IPS-NIHi7 (cell line): ENCODE results near the gene N4BP3.
"Not testable (repeated sequence)": the region's sequence is repeated elsewhere in the genome, so short reads cannot be mapped to it uniquely, and the experiment has no call there.

ENCODE experiments used
- DNase-seq: peaks from one replicate; pipeline ENCODE4 v3.0.0; 2012; ENCODE audit warnings: mixed read lengths; ENCODE audit errors: extremely low spot score

Gene N4BP3, protein sequence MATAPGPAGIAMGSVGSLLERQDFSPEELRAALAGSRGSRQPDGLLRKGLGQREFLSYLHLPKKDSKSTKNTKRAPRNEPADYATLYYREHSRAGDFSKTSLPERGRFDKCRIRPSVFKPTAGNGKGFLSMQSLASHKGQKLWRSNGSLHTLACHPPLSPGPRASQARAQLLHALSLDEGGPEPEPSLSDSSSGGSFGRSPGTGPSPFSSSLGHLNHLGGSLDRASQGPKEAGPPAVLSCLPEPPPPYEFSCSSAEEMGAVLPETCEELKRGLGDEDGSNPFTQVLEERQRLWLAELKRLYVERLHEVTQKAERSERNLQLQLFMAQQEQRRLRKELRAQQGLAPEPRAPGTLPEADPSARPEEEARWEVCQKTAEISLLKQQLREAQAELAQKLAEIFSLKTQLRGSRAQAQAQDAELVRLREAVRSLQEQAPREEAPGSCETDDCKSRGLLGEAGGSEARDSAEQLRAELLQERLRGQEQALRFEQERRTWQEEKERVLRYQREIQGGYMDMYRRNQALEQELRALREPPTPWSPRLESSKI

DNA sequence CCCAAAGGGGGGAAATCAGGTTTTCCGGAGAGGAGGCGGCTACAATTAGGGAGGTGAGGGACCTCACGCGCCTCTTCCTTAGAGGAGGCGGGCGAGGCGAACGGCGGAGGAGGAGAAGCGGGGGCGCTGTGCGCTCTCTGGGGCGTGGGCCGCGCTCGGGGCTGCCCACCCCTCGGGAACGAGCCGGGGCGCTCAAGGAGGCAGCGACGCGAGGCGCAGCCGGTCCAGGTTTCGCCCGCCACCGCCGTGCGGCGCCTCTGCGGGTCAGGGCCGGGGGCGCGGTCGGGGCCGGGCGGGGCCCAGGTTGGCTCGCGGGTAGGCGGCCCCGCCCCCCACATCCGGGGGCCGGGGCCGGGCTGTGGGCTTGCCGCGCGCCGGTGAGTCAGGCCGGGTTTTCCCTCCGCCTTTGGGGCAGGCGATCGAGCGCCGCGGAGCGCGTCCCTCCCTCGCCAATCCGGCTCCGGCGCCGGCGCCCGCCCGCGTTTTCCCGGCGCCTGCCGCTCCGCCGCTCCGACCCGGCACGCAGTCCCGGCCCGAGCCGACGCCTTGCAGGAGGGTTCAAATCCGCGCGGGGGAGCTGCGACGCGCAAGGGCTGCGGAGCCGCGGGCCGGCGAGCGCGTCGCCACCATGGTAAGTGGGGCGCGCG lies at the start of gene N4BP3:
TSS of gene N4BP3 (plus strand) at position 392 of the 647 bp plus-strand sequence. CDS start 6,052 bp downstream, outside the sequence.
- DNase-seq: peak; percentile 95

DNA sequence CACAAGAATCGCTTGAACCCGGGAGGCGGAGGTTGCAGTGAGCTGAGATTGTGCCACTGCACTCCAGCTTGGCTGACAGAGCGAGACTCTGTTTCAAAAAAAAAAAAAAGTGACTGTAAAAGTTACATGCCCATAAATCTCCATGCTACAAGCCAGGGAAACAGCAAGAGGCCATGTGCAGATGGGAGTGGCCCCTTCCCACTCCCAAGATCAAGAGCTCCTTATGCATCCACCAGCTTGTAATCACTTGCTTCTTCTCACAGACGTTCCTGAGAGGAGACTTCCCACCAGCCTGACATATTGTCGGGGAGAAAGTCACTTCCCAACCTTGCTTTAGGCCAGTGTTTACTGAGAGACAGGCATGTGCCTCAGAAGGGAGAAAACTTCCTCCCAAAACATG lies 45.6 kb upstream of the N4BP3 start:
- DNase-seq: no peak

DNA sequence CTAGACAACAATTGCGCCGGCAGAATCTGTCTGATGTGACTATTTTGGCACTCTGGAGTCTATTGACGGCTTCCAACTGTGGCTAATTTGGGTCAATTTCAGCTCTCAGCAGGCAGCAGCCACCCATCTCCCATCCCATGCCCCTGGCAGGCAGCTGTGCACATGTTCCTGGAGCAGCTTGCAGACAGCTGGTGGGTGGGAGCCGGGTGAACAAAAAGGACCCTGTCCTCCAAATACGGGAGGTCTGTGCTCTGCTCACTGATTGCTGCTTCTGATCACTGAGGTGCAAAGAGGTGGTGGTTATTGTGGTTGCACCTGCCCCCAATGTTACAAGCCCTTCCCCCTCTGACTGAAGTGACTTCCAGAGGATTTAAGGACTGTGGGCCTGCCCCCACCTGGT lies 45.0 kb upstream of the N4BP3 start:
- no peak for DNase-seq

DNA sequence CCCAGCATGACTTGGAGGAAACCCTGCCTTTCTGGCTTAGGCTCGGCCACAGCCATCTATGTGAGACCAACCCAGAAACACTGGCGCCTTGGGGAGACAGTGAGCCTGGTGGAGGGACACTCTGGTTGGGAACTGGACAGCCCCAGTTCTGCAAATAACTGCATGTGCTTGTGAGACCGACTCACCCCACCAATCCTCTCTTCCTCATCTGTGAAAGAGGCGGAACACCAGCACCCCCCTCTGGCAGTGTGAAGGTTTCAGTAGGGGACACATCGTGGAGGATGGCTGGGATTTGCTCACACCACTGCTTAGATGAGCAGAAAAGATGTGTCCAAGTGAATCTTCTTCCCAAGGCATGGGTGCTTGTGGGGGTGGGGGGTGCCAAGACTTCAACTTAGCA lies 43.4 kb upstream of the N4BP3 start:
- peak; percentile 83 for DNase-seq

DNA sequence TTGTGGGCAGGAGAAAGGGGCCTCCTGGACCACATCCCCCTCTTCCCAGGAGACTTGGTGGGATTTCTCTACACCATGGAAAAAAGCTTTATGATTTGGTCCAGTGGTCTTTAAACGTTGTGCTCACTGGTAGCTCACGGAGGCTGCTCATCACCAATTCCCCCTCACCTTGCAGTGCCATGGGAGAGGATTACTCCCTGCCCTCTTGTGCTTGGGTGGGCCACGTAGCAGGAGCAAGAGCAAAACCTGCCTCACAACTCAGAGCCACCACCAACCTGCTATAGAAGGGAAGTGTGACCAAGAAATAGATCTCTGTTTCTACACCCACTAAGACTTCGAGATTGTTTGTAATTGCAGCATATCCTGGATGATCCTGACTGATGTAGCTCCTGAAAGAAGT lies 42.2 kb upstream of the N4BP3 start:
- DNase-seq: no peak

DNA sequence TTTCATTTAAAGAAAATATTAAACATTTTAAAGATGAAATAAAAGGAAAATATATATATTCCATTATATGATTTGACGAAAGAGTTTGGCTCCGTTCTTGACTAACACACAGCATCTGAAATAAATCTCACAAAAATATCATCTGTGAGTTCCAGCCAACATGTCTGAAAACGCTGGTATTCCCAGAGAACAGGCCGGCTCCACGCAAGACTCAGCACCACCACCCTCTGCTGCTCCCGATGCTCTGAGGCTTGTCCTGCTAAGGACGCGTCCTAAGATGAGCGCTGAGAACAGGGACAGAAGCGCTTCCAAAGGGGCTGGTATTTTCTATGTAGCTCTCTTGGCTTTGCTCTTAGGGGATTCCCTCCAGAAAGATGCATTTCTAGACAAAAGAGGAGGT lies 40.6 kb upstream of the N4BP3 start:
- no peak for DNase-seq

DNA sequence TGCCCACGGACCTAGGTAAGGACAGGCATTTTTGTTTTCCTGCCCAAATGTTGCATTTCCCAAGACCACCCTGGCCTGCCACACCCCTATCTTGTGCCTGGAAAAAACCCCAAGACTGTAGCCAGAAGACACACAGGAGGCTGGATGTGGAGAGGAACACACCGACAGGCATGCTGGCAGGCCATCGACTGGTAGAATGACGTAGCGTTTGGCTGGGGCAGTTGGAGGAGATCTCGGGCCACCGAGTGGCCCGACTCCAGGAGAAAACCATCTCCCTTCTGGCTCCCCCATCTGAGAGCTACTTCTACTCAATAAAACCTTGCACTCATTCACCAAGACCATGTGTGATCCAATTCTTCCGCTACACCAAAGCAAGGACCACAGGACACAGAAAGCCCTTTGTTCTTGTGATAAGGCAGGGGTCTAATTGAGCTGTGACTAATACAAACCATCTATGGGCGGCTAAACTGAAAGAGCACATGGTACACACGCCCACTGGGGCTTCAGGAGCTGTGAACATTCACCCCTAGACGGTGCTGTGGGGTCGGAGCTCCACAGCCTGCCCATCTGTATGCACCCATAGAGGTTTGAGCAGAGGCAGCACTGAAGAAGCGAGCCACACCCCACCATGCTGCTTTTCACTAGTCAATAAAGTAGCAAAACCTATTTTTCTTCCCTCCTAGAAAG lies 38.9 kb upstream of the N4BP3 start:
- DNase-seq: no peak

DNA sequence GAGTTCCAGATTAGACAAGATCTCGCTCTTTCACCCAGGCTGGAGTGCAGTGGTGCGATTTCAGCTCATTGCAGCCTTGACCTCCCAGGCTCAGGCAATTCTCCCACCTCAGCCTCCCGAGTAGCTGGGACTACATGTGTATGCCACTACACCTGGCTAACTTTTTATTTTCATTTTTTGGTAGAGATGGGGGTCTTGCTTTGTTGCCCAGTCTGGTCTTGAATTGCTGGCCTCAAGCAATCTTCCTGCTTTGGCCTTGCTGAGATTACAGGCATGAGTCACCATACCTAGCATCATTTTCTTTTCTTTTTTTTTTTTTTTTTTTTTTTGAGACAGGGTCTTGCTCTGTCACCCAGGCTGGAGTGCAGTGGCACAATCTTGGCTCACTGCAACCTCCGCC lies 36.4 kb upstream of the N4BP3 start:
- not testable (repeated sequence) for DNase-seq

DNA sequence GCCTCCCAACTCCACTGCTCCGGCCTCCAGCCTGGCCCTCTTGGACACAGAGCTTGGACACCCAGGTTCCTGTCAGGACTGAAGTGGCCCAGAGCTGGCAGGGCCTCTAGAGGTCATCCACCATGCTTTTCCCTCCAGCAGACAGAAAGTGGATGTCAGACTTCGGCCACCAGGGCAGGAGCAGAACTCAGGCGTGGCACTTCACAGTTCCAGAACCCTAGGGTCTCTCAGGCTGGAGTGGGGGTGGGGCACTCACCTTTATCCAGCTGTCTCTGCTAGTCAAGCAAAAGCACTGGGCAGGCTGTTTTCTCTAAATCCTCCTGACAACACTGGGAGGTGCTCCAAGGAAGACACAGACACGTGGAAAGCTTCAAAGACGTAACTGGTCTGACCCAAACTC lies 35.6 kb upstream of the N4BP3 start:
- peak; percentile 50 for DNase-seq

DNA sequence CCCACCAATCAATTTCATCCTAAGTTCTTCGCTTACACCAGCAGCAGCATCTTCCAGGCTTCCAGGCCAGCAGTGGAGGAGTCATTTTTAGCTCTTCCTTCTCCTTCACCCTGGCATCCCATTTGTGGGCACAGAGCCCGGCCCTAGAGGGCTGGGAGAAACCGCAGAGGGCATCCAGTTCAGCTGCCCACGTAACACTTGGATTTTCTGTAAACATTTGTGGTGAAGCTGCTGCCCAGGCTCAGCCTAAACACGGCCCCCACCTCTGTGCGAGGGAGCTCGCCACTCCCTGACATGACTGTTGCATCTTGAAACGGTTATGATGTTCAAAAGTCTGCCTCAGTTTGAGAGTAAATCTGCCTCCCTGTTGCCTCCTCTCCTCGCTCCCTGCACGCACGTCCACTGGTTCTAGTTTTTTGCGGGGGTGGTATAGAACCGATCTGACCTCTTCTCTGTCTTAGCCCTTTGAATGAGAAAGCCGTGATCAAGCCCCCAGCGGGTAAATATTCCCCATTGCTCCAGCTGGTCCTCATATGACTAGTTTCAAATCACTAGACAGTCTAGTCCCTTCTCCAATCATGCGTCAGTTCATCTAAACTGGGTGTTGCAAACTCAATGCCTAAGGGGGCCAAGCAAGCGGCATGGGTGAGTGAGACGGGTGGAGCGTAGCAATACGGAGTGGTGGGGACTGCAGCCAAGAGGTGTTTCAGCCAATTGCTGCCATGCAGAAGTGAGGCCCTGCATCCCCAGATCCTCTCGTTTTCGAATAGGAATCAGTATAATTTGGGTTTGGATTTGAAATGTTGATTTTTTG lies 34.9 kb upstream of the N4BP3 start:
- no peak for DNase-seq

DNA sequence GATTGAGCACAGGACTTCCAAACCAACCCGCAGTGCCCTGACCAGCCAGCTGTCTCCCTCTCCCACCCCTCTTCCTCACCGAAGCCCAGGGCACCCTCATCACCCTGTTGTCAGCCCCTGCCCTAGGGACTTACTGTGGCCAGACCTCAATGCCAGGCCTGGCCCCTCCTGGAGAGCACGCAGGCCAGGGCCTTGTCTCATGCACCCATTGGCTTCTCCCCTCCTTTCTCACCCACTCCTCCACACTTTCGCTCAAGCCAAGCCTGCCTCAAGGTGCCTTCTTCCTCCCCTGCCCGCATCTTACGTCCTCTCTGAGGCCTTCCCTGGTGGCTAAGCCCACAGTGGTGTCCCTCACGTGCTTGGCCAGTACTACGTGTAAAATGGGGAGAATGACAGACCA lies 33.3 kb upstream of the N4BP3 start:
- no peak for DNase-seq

DNA sequence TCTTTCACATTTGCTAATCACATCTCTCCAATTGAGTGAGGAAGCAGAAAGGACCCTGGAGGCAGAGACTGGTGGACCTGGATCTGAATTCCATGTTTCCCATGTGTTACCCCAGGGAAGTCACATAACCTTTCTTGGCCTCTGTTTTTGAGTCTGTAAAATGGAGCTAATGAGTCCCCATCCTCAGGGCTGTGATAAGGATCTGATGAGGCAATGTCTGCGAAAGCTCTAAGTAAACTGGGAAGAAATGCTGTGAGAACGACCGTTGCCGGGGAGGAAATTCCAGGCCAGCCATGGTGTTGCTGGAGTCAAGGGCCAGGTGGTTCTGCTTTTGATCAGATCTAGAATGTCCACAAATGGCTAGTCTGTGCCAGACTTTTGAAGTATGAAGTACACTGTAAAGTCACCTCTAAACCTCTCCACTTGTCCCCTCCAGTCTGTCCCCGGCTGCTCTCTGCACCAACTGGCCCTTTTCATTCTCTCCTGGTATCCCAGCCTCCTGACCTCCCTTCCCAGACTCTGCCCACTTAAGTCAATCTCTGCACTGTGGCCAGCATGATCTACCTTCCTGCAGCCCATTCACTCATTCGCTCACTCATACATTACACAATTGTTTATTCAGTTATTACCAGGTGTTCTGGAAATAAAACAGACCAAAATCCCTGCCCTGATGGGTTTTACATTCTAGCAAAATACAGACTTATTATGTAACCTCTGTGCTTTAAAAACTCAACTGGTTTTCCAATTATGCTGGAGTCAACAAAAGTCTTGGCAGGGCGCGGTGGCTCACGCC lies 32.5 kb upstream of the N4BP3 start:
- DNase-seq: no peak

DNA sequence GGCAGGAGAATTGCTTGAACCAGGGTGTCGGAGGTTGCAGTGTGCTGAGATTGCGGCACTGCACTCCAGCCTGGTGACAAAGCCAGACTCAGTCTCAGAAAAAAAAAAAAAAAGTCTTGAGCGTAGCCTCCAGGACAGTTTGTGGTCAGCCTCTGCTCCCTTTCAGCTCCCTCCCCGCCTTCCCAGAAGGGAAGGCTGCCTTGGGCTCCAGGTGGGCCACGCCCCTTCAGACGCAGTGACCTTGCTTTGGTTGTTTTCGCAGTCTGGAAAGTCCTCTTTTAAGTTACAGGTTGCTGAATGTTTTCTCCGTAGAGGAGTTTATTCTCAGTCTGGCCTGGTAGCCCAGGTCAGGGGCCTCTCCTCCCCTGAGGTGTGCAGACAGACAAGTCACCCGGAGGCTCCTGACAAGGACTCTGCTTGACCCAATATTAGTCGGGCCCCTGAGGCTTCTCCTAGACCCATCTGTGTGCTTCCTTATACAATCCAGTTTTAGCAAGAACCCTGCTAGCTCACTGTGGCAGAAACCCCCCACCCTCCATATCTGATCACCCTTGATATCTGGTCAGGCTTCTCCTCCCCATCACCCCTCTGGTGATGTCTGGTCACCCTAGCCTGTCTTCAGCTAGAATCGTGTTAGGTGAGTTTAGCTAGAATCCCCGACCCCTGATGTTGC lies 31.6 kb upstream of the N4BP3 start:
- DNase-seq: no peak

DNA sequence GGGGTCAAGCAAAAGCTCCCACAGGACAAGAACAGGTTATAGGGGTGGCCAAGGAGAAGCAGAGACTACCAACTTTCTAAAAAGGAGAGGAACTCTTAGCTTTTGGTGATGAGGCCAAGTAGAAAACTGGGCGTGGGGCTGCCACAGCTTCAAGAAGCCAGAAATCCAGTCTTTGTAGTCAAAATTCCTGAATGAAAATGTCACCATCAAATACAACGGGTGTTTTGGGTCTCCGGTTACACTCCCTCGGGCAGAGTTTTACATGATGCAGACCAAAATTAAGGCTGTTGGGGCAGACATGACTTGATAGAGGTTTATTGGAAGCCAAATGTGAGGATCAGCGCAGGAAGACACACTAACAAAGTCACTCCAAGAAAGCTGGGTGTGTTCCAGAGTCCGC lies 29.4 kb upstream of the N4BP3 start:
- DNase-seq: no peak

DNA sequence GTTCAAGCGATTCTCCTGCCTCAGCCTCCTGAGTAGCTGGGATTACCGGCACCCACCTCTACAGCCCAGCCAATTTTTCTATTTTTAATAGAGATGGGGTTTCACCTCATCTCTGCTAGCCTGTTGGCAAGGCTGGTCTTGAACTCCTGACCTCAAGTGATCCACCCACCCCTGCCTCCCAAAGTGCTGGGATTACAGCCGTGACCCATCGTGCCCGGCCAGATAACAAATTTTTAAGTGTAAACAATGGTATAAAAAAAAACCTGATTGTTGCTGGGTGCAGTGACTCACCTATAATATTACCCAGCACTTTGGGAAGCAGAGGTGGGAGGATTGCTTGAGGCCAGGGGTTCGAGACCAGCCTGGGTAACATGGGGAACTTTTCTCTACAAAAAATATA lies 28.0 kb upstream of the N4BP3 start:
- DNase-seq: no peak

DNA sequence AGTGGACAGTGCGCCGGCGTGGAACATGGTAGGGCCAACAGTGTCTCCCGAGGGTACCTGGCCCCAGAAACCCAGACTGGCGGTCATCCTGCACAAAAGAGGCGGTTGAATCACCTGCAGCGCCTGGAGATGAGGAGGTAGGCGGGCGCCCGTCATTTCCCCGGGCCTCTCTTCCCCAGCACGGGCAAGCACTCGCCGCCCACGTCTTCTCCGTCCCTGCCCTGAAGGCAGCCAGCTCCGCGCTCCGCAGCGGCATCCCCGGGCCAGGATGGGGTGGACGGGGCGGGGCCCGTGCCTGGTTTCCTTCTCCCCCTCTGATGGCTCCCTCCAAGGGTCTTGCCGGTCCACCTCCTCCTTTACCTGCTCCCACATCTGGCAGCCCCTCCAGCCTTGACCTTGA lies 27.1 kb upstream of the N4BP3 start:
- DNase-seq: peak; percentile 72

DNA sequence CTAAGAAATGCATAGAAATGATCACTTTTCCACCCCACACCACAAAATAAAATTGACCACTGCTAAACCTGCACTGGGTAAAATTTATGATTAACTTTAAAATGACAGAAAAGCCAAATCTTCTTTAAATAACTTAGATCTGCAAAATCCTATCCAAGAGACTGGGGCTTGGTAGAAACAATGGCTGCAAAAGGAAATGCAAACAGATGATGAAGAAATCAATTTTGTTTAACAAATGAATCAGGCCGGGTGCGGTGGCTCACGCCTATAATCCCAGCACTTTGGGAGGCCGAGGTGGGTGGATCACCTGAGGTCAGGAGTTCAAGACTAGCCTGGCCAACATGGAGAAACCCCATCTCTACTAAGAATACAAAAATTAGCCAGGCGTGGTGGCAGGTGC lies 26.1 kb upstream of the N4BP3 start:
- not testable (repeated sequence) for DNase-seq

DNA sequence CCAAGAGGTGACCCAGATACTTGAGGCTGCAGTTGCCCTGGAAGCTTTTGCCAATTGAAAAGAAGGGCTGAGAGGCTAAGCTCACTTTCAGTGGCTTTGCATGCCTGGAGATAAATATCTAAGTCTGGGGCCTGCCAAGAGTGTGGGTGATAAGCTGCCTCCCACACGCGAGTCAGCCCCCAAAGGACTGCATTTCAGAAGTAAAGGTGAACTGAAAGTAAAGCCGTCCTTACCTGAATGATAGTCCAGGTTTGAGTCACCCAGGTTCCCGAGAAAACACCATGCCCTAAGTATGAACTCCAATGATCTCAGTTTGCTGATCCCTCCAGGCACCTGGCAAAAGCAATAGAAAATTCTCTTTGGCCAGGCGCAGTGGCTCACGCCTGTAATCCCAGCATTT lies 22.5 kb upstream of the N4BP3 start:
- no peak for DNase-seq

DNA sequence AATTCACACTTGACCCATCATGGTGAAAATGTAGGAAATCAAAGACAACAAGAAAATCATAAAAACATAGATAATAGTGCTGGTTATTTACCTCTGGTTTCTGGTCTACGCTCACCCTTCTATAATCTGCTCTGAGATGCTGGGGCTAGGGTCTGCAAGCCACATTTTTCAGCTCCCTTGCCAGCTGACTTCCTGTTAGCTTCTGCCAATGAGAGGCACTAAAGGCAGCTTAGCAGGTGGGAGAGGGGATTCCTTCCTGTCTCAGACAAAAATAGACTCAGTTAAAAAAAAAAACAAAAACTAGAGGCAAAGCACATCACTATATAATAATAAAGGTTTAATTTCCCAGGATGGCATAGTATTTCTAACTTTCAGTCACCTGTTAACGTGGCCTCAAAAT lies 20.2 kb upstream of the N4BP3 start:
- no peak for DNase-seq

DNA sequence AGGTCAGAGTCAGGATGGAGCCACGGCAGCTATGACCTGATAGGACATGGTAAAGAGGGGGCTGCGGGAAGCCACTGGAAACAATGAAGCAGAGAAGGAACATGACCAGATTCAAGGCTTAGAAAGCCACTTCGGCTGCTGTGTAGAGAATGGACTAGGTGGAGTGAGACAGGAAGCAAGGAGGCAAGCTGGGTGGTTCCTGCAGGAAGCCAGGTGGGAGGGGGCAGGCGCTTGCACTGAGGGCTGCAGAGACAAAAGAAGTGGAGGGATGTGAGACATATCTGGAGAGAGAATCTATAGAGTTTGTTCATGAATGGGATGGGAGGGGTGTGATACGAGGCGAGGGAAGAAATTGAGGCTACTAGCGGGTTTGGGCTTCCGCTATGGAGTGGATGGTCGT lies 19.0 kb upstream of the N4BP3 start:
- peak; percentile 6 for DNase-seq
